NCI-H748 (cell line): ENCODE results near the gene NR4A2.
"Not testable (repeated sequence)": the region's sequence is repeated elsewhere in the genome, so short reads cannot be mapped to it uniquely, and the experiment has no call there.

Experiments used
- DNase-seq: peaks from one replicate; lab custom pipeline; 2025; ENCODE audit not compliant: unreplicated experiment; lab: John Stamatoyannopoulos, UW

Gene NR4A2

DNA sequence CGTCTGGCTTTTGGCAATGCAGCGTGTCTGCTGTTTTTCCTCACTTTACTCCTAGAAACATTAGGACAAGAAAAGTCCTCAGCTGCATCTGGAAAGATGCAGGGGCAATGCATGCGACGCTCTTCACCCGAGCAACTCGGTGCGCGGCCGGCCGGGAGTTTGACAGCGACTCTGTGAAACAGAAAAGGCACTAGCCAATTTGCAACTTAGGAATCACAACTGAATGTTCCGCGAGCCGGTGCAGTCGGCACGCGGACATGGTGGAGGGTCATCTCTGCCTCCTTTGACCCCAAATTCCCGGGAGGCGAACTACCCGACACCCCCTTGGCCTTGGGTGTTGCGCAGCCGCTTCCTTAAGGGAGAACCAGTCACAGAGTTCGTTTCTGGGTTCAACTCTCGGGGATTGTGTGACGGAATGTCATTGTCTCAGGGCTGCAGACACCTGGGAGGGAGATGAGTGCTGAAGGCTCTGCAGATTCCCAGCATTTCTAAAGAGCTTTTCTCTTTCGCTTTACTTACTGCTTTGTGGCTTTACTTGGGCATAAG is 9.8 kb downstream of the NR4A2 start:
- no peak for DNase-seq

DNA sequence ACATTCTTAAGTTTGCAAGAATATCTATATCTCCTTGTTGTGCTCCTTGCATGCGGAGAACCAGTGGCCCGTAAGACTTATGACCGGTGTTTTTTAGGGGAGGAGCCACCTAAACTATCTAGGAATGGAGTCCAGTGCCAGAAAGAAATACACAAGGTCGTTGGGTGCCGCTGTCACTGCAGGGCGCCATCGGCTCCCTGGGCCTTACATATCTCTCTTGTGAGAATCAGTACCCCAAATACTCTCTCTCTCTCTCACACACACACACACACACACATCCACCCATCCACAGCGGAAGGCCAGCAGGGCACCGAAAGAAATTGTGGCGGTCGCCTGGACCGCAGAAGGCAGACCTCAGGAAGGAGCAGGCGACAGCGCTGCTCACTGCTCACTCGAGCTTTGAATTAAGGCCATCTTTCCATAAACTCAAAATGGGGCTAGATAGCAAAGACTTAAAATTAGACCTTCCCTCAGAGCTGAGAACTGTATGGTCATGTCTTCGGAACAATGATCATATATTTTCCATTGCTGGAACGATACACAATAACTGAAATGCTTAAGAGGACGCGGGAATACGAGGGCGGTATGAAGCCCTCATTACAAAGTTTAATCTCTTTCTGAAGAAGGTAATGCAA is 10.4 kb downstream of the NR4A2 start:
- no peak for DNase-seq

DNA sequence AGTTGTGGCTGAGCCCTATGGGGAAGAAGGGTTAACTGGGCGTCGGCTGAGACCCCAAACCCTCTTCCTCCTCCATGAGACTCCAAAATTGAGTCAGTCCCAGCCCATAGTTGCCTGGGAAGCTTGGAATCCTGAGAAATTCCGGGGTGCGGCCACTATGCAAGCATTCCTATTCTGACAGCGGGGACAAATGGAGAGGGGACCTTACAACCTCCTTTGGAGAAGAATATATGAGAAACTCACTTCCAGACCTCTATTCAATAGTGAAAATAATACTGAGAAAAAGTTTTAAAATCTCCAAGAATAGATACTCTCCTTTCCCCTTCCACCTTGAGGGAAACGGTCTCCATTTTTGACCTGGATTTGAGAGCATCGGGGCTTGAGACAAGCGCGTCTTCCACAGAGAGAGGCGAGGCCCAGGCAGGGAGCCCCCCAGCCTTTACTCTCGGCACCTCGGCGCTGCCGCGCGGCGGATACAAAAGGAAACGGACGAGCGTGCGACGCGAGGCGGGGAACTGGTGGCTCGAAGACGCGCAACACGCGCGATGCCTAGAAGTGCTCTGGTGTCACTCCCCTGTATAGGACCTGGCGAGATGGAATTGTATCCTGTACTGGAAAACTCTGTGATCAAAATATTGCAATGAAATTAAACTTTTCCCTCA is 11.1 kb downstream of the NR4A2 start:
- DNase-seq: no peak

DNA sequence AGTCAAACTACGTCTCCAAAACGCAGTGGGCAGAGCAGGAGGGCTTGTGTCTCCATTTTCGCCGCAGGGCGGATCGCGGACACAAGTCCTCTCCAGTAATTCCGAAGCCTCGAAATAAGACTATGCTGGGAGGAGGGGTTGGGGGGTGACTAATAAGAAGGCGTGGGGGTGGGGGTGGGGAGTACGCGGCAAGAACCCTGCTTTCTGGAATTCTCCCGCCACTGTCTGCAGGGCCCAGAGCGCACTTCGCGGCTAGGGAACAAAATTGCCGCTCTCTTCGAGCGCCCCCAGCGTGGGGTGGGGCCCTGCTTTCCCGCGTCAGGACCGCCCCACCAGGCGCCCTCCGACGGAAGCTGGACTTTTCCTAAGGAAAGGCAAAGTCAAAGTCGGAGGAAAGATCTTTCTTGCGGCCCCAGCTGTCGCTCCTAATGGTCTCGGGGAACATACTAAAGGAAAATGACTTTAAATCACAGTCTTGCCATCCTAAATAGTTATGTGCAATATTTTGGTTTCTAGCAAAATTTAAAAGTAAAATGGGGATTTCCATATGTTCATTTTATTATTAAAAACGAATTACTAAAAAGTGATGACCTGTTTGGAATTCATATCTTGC is 11.9 kb downstream of the NR4A2 start:
- DNase-seq: no peak

GRCh38 chr2:156319811-156320485 is 12.6 kb downstream of the NR4A2 start:
- no peak for DNase-seq

GRCh38 chr2:156317631-156318030 is 14.9 kb downstream of the NR4A2 start:
- no peak for DNase-seq

GRCh38 chr2:156311976-156312375 is 20.5 kb downstream of the NR4A2 start:
- DNase-seq: no peak

DNA sequence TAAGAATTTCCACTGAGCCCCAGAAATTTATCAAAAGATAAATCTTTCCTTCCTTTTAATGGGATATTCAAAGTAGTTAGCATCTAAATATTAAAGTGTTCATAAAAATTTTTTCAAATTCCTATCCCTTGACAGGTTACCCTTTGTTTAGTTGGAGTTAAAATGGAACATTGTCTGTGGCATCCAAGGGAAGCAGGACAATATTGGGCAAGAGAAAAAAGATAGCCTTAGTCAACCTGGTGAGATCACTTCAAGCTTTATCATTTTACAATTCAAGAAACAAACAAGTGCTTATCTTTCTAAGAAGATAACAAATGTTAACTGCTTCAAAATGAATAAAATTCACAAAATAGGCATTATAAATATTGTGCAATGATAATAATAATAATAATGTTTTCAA is 21.7 kb downstream of the NR4A2 start:
- DNase-seq: no peak

GRCh38 chr2:156309917-156310316 is 22.6 kb downstream of the NR4A2 start:
- no peak for DNase-seq

GRCh38 chr2:156309167-156309566 is 23.4 kb downstream of the NR4A2 start:
- no peak for DNase-seq

GRCh38 chr2:156306821-156307220 is 25.7 kb downstream of the NR4A2 start:
- DNase-seq: no peak

- DNase-seq: no peak
Measured at GRCh38 chr2:156305121-156305520, 27.4 kb downstream of the NR4A2 start.

DNA sequence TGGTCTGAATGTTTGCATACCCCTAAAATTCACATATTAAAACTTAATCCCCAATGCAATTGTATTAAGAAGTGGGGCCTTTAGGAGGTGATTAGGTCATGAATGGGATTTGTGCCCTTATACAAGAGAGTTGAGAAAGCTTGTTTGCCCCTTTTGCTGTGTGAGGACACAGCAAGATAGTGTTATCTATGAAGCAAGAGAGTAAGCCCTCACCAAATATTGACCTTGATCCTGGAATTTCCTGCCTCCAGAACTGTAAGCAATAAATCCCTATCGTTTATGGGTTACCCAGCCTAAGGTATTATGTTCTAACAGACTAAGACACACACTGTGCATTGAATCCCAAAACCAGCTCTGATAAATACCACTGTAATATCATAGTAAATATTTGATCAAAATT is 32.2 kb downstream of the NR4A2 start:
- DNase-seq: peak; percentile 57

- no peak for DNase-seq
Measured at GRCh38 chr2:156294945-156295580, 37.5 kb downstream of the NR4A2 start.

- DNase-seq: not testable (repeated sequence)
Measured at GRCh38 chr2:156293382-156293781, 39.1 kb downstream of the NR4A2 start.

DNA sequence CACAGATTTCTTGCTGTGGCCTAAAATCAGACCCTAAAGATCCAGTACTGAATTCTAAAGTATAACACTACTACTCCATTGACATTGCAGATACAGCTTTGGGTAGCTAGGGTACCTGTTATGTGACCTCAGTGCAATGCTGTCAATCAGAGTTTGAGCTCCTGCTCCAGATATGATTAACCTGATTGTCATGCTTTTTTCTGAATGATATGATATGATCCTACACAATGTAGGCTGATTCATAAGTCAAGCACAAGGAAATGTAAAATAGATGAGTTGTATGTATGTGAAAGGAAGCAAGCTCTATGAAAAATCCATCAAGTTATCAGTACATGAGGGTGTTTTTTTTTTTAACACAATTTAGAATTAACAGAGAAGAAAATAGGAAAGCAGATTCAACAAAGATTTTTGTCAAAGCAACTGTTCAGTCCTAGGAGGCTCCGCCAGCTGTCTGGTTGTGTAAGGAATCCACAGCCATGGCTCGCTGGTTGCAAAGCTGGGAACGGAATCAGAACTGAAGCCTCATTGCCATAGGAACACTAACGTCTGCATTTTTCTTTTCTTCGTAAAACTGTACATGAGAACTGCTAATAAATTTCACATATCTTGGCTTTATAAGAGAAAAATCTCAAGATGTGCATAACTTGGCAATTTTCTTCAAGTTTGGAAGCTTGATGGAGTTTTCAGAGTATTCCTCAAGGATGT is 52.9 kb downstream of the NR4A2 start:
- no peak for DNase-seq
